NOMO-1 (cell line): ENCODE results near the gene RGS9.
"Not testable (repeated sequence)": the region's sequence is repeated elsewhere in the genome, so short reads cannot be mapped to it uniquely, and the experiment has no call there.

ENCODE experiments used
- DNase-seq, 2 experiments: peaks; one replicate each; lab custom pipeline; 2025; ENCODE audit not compliant: unreplicated experiment in 2 of 2; lab: John Stamatoyannopoulos, UW

Gene RGS9

GRCh38 chr17:65137021-65137939 lies at the start of gene RGS9:
Gene RGS9, plus strand, starts transcription at chr17:65137370. Its CDS starts 171 bp downstream, at chr17:65137541.
- peak; percentile 39 to 55 for DNase-seq

- no peak for DNase-seq
Measured at GRCh38 chr17:65088621-65089360, 48.4 kb upstream of the RGS9 start.

- no peak for DNase-seq
Measured at GRCh38 chr17:65092262-65092661, 44.9 kb upstream of the RGS9 start.

- DNase-seq: not testable (repeated sequence)
Measured at GRCh38 chr17:65092721-65093356, 44.3 kb upstream of the RGS9 start.

- DNase-seq: no peak
Measured at GRCh38 chr17:65093930-65094329, 43.2 kb upstream of the RGS9 start.

- DNase-seq: no peak
Measured at GRCh38 chr17:65095465-65095864, 41.7 kb upstream of the RGS9 start.

GRCh38 chr17:65096382-65096781 lies 40.8 kb upstream of the RGS9 start:
- not testable (repeated sequence) for DNase-seq

- DNase-seq: no peak
Measured at GRCh38 chr17:65097110-65097509, 40.1 kb upstream of the RGS9 start.

GRCh38 chr17:65099475-65099874 lies 37.7 kb upstream of the RGS9 start:
- DNase-seq: no peak

- no peak for DNase-seq
Measured at GRCh38 chr17:65099941-65100315, 37.2 kb upstream of the RGS9 start.

GRCh38 chr17:65100316-65101140 lies 36.6 kb upstream of the RGS9 start:
- DNase-seq: peak; percentile 85 to 87

GRCh38 chr17:65101371-65101770 lies 35.8 kb upstream of the RGS9 start:
- no peak for DNase-seq

GRCh38 chr17:65102235-65102634 lies 34.9 kb upstream of the RGS9 start:
- DNase-seq: no peak

- DNase-seq: peak; percentile 14 to 22
Measured at GRCh38 chr17:65102788-65103187, 34.4 kb upstream of the RGS9 start.

- no peak for DNase-seq
Measured at GRCh38 chr17:65103431-65103830, 33.7 kb upstream of the RGS9 start.

GRCh38 chr17:65103896-65104295 lies 33.3 kb upstream of the RGS9 start:
- DNase-seq: no peak

- no peak for DNase-seq
Measured at GRCh38 chr17:65104541-65104940, 32.6 kb upstream of the RGS9 start.

- DNase-seq: no peak
Measured at GRCh38 chr17:65104973-65105372, 32.2 kb upstream of the RGS9 start.

- DNase-seq: no peak
Measured at GRCh38 chr17:65108152-65108551, 29.0 kb upstream of the RGS9 start.

GRCh38 chr17:65109543-65109942 lies 27.6 kb upstream of the RGS9 start:
- no peak for DNase-seq
